PC-9 (cell line): ENCODE results near the gene PLK4. TPM values are rescaled to one million over a fixed set of nuclear protein-coding genes. Genes with fewer than 3 reads are reported as not detected.
"Not testable (repeated sequence)": the region's sequence is repeated elsewhere in the genome, so short reads cannot be mapped to it uniquely, and the experiment has no call there.

Experiments
- BruUV-seq: library from RNA; stranded (reverse); fragments of 400-500 nt; replicated peaks from 2 replicates; lab custom pipeline; 2021; lab: Mats Ljungman, UMichigan
- CTCF ChIA-PET: fragments of 300-600 bp; sonication (Branson Sonifier 250); formaldehyde crosslinking; loops from one replicate; lab custom pipeline; 2022; ENCODE audit warnings: antibody characterized with exemption; lab: Charles Lee
- POLR2A ChIA-PET: fragments of 300-600 bp; sonication (Branson Sonifier 250); formaldehyde crosslinking; loops from one replicate; lab custom pipeline; 2022; ENCODE audit warnings: antibody characterized with exemption; ENCODE audit not compliant: unreplicated experiment; lab: Charles Lee
- DNase-seq, 2 experiments: peaks; one replicate each; pipeline versions ENCODE4 v3.0.0 to v3.0.0-alpha.2; 2015 to 2022; ENCODE audit warnings: mixed read lengths in 1 of 2
- H2AFZ ChIP-seq: fragments of 200-600 bp; sonication (generic); 2 replicates; pipeline ENCODE4 v1.8.1; 2017; ENCODE audit warnings: antibody characterized with exemption
- H3F3A ChIP-seq: fragments of 200-600 bp; sonication (generic); 2 replicates; pipeline ENCODE4 v1.8.1; 2017; ENCODE audit warnings: antibody characterized with exemption, mild to moderate bottlenecking, low read depth; ENCODE audit not compliant: insufficient read depth
- H3K27ac ChIP-seq: fragments of 200-600 bp; sonication (generic); 2 replicates; pipeline ENCODE4 v1.6.1; 2016; ENCODE audit warnings: mixed run types
- H3K27me3 ChIP-seq: fragments of 200-600 bp; sonication (generic); 2 replicates; pipeline ENCODE4 v1.6.1; 2016; ENCODE audit warnings: low read depth, mixed run types; ENCODE audit not compliant: insufficient read depth
- H3K36me3 ChIP-seq: fragments of 200-600 bp; sonication (generic); 2 replicates; pipeline ENCODE4 v1.6.1; 2016; ENCODE audit warnings: low read depth, mixed run types
- H3K4me1 ChIP-seq: fragments of 200-600 bp; sonication (generic); replicated peaks from 2 replicates; pipeline ENCODE4 v1.6.1; 2016; ENCODE audit warnings: mixed run types; ENCODE audit not compliant: insufficient read depth
- H3K4me2 ChIP-seq: fragments of 200-600 bp; sonication (generic); 2 replicates; pipeline ENCODE4 v1.6.1; 2017; ENCODE audit warnings: mixed run types
- H3K4me3 ChIP-seq: fragments of 200-600 bp; sonication (generic); 2 replicates; pipeline ENCODE4 v1.6.1; 2016; ENCODE audit warnings: mixed run types
- H3K79me2 ChIP-seq: fragments of 200-600 bp; sonication (generic); 2 replicates; pipeline ENCODE4 v1.6.1; 2017; ENCODE audit warnings: low read depth, mixed run types
- H3K9me2 ChIP-seq: fragments of 200-600 bp; sonication (generic); 2 replicates; pipeline ENCODE4 v1.8.1; 2017; ENCODE audit warnings: mild to moderate bottlenecking; ENCODE audit not compliant: insufficient read depth
- H3K9me3 ChIP-seq: fragments of 200-600 bp; sonication (generic); 2 replicates; pipeline ENCODE4 v1.8.1; 2016; ENCODE audit warnings: low read depth; ENCODE audit not compliant: insufficient read depth
- H4K20me1 ChIP-seq: fragments of 200-600 bp; sonication (generic); 2 replicates; pipeline ENCODE4 v1.8.1; 2017; ENCODE audit not compliant: insufficient read depth
- EZH2 ChIP-seq: fragments of 200-600 bp; sonication (generic); IDR thresholded peaks from 2 replicates; pipeline ENCODE4 v1.8.0; 2017; ENCODE audit warnings: antibody characterized with exemption, low read depth
- intact Hi-C: fragments of 100-400 bp; cut with micrococcal nuclease; formaldehyde crosslinking; loops from one replicate; pipeline ENCODE4 v1.10.0; 2022; ENCODE audit not compliant: unreplicated experiment
- total RNA-seq: library from RNA; stranded (reverse); gene quantifications from 2 replicates; pipeline ENCODE4 v1.2.3, GENCODE V29; 2021
- TF ChIP-seq, protein P1 (sequence below): fragments of 200-600 bp; sonication (generic); conservative IDR thresholded peaks from 2 replicates; pipeline ENCODE4 v1.6.1; 2017; ENCODE audit warnings: mixed run types, antibody characterized with exemption, mild to moderate bottlenecking, moderate library complexity

Gene PLK4
- total RNA-seq, 1 experiment from 2014 or later: 25.7 TPM

- Histone ChIP-seq H4K20me1 (no peaks in the 10 kb centered on the region), H3K36me3 (0 out of 2 replicates have a peak, but pooled peaks cover 13% of the 10 kb centered on the region), H2AFZ (no peak overlapping the region), H3K9me3 (no peaks in the 10 kb centered on the region), H3K27ac (no peak overlapping the region), H3K9me2 (no peaks in the 10 kb centered on the region), H3K4me3 (no peak overlapping the region), H3K4me1 (no peaks in the 10 kb centered on the region), H3K27me3 (no peaks in the 10 kb centered on the region), H3F3A (no peaks in the 10 kb centered on the region), H3K79me2 (no peaks in the 10 kb centered on the region), H3K4me2 (no peak overlapping the region)
- DNase-seq: no peak
- TF ChIP-seq, protein P1, sequence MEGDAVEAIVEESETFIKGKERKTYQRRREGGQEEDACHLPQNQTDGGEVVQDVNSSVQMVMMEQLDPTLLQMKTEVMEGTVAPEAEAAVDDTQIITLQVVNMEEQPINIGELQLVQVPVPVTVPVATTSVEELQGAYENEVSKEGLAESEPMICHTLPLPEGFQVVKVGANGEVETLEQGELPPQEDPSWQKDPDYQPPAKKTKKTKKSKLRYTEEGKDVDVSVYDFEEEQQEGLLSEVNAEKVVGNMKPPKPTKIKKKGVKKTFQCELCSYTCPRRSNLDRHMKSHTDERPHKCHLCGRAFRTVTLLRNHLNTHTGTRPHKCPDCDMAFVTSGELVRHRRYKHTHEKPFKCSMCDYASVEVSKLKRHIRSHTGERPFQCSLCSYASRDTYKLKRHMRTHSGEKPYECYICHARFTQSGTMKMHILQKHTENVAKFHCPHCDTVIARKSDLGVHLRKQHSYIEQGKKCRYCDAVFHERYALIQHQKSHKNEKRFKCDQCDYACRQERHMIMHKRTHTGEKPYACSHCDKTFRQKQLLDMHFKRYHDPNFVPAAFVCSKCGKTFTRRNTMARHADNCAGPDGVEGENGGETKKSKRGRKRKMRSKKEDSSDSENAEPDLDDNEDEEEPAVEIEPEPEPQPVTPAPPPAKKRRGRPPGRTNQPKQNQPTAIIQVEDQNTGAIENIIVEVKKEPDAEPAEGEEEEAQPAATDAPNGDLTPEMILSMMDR: no peak
- no peak for TF ChIP-seq EZH2
- CTCF ChIA-PET: no interaction called here
- intact Hi-C loops: loop anchor here (10.0 kb wide), 1 partner anchor 265 kb away; no protein-coding TSS in a partner anchor
- BruUV-seq: no TSS peak
- POLR2A ChIA-PET: interaction anchor here (0.5 to 1.0 kb wide), 3 partner anchors 9 to 1057 kb away, joined by 3 to 7 read pairs (median 5); no protein-coding TSS in a partner anchor
Measured at GRCh38 chr4:127889903-127890302, 9.2 kb downstream of the PLK4 start.

GRCh38 chr4:127896069-127896468 is 15.4 kb downstream of the PLK4 start:
- ChIA-PET CTCF (no interaction called here), POLR2A (no interaction called here)
- DNase-seq: no peak
- Histone ChIP-seq H3K4me2 (no peak overlapping the region), H3K9me3 (no peaks in the 10 kb centered on the region), H4K20me1 (no peaks in the 10 kb centered on the region), H3K27me3 (no peaks in the 10 kb centered on the region), H3K9me2 (no peaks in the 10 kb centered on the region), H3K4me1 (no peaks in the 10 kb centered on the region), H2AFZ (no peak overlapping the region), H3F3A (no peaks in the 10 kb centered on the region), H3K4me3 (no peak overlapping the region), H3K36me3 (0 out of 2 replicates have a peak, but pooled peaks cover 8% of the 10 kb centered on the region), H3K79me2 (no peaks in the 10 kb centered on the region), H3K27ac (no peak overlapping the region)
- TF ChIP-seq, protein P1: no peak
- TF ChIP-seq EZH2: no peak
- no TSS peak for BruUV-seq
- intact Hi-C loops: no loop called here

DNA sequence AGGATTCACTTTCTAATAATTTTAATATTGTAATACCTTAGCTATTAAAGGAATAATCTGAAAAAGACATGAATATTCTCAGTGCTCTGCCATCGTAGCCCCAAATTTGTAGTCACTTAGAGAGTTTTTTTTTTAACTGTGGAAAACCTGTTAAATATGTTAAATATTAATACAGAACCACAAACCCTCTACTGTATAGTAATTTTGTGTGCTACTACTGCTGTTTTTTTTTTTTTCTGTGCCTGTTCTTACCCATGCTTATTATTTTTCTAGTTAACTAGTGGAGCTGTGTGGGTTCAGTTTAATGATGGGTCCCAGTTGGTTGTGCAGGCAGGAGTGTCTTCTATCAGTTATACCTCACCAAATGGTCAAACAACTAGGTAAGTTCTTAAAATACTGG is 15.8 kb downstream of the PLK4 start:
- 0 out of 2 replicates have a peak, but pooled peaks cover 8% of the 10 kb centered on the region for H3K36me3 ChIP-seq
- no peaks in the 10 kb centered on the region for H3K27me3 ChIP-seq

DNA sequence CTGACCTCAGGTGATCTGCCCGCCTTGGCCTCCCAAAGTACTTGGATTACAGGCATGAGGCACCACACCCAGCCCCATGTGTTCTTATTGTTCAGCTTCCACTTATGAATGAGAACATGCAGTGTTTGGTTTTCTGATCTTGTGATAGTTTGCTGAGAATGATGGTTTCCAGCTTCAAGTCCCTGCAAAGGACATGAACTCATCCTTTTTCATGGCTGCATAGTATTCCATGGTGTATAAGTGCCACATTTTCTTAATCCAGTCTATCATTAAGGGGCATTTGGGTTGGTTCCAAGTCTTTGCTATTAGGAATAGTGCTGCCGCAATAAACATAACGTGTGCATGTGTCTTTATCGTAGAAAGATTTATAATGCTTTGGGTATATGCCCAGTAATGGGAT is 19.0 kb downstream of the PLK4 start:
- H3K4me1 ChIP-seq, H3K27ac ChIP-seq, H3K4me3 ChIP-seq, H3K9me2 ChIP-seq, H4K20me1 ChIP-seq, H2AFZ ChIP-seq, H3F3A ChIP-seq, CTCF ChIA-PET, H3K36me3 ChIP-seq, intact Hi-C loops, BruUV-seq, H3K4me2 ChIP-seq, POLR2A ChIA-PET, H3K79me2 ChIP-seq, H3K27me3 ChIP-seq, DNase-seq, H3K9me3 ChIP-seq: not testable (repeated sequence)

More for the DNA sequence above, 15.8 kb downstream of the PLK4 start:
- Histone ChIP-seq H3K79me2 (no peaks in the 10 kb centered on the region), H2AFZ (no peak overlapping the region), H3F3A (no peaks in the 10 kb centered on the region), H3K4me2 (no peak overlapping the region), H4K20me1 (no peaks in the 10 kb centered on the region), H3K4me3 (no peak overlapping the region), H3K27ac (no peak overlapping the region), H3K9me3 (no peaks in the 10 kb centered on the region), H3K4me1 (no peaks in the 10 kb centered on the region), H3K9me2 (no peaks in the 10 kb centered on the region)
- ChIA-PET POLR2A (no interaction called here), CTCF (no interaction called here)
- DNase-seq: no peak
- TF ChIP-seq, protein P1: no peak
- TF ChIP-seq EZH2: no peak
- intact Hi-C loops: no loop called here
- BruUV-seq: no TSS peak
